Neural cell (in vitro differentiated cells): ENCODE results near the gene MOB2. TPM values are rescaled to one million over a fixed set of nuclear protein-coding genes. Genes with fewer than 3 reads are reported as not detected.

ENCODE experiments used
- H2AFZ ChIP-seq: fragments of 200-600, 300-800 bp; sonication (generic), shearing (Covaris generic); 2 replicates; pipeline ENCODE4 v1.6.0; 2014; ENCODE audit warnings: low read depth, mild to moderate bottlenecking, antibody characterized with exemption, low read length, moderate library complexity
- H3F3A ChIP-seq: fragments of 200-600 bp; shearing (Covaris generic); 2 replicates; pipeline ENCODE4 v1.6.1; 2016; ENCODE audit warnings: mild to moderate bottlenecking, moderate library complexity, mixed read lengths, antibody characterized with exemption, low read length; ENCODE audit not compliant: insufficient read depth, poor library complexity, severe bottlenecking
- H3K27ac ChIP-seq: fragments of 200-600, 300-800 bp; sonication (generic), shearing (Covaris generic); 2 replicates; pipeline ENCODE4 v1.5.1; 2014; ENCODE audit warnings: mild to moderate bottlenecking, low read length, moderate library complexity
- H3K27me3 ChIP-seq: fragments of 300-800, 200-600 bp; sonication (generic), shearing (Covaris generic); 2 replicates; pipeline ENCODE4 v1.6.0; 2014; ENCODE audit warnings: mild to moderate bottlenecking, low read depth, low read length, moderate library complexity; ENCODE audit not compliant: insufficient read depth
- H3K36me3 ChIP-seq: fragments of 300-800, 200-600 bp; sonication (generic), shearing (Covaris generic); 2 replicates; pipeline ENCODE4 v1.5.1; 2014; ENCODE audit warnings: mild to moderate bottlenecking, antibody characterized with exemption, low read length, moderate library complexity; ENCODE audit not compliant: insufficient read depth
- H3K4me2 ChIP-seq: fragments of 300-800, 200-600 bp; sonication (generic), shearing (Covaris generic); 2 replicates; pipeline ENCODE4 v1.6.0; 2014; ENCODE audit warnings: mild to moderate bottlenecking, low read length
- H3K4me3 ChIP-seq: fragments of 300-800, 200-600 bp; sonication (generic), shearing (Covaris generic); 2 replicates; pipeline ENCODE4 v1.5.1; 2014; ENCODE audit warnings: mild to moderate bottlenecking, low read length, moderate library complexity
- H3K79me2 ChIP-seq: fragments of 200-600 bp; shearing (Covaris generic); replicated peaks from 2 replicates; pipeline ENCODE4 v1.6.0; 2014; ENCODE audit warnings: mild to moderate bottlenecking, low read length, moderate library complexity; ENCODE audit not compliant: insufficient read depth
- H3K9ac ChIP-seq: fragments of 300-800, 200-600 bp; sonication (generic), shearing (Covaris generic); 2 replicates; pipeline ENCODE4 v1.6.1; 2016; ENCODE audit warnings: mild to moderate bottlenecking, low read length, mixed read lengths
- H3K9me2 ChIP-seq: fragments of 200-600 bp; shearing (Covaris generic); 2 replicates; pipeline ENCODE4 v1.6.1; 2016; ENCODE audit warnings: mild to moderate bottlenecking, low read length, mixed read lengths; ENCODE audit not compliant: insufficient read depth
- H3K9me3 ChIP-seq: fragments of 200-600, 300-800 bp; sonication (generic), shearing (Covaris generic); 2 replicates; pipeline ENCODE4 v1.6.1; 2016; ENCODE audit warnings: mild to moderate bottlenecking, mixed run types, low read length, moderate library complexity, mixed read lengths
- H4K20me1 ChIP-seq: fragments of 200-600 bp; shearing (Covaris generic); 2 replicates; pipeline ENCODE4 v1.6.1; 2016; ENCODE audit warnings: mild to moderate bottlenecking, mixed run types; ENCODE audit not compliant: insufficient read depth
- CTCF ChIP-seq: fragments of 450-650 bp; IDR thresholded peaks from 2 replicates; pipeline ENCODE4 v1.5.1; 2014; ENCODE audit warnings: antibody characterized with exemption, mild to moderate bottlenecking, moderate library complexity; ENCODE audit not compliant: poor library complexity, severe bottlenecking
- EP300 ChIP-seq: fragments of 450-650 bp; conservative IDR thresholded peaks from 2 replicates; pipeline ENCODE4 v1.6.1; 2014; ENCODE audit warnings: antibody characterized with exemption, mild to moderate bottlenecking, moderate library complexity; ENCODE audit not compliant: poor library complexity, severe bottlenecking
- EZH2 ChIP-seq: fragments of 200-600, 300-800 bp; shearing (Covaris generic), sonication (generic); IDR thresholded peaks from 2 replicates; pipeline ENCODE4 v1.6.1; 2014; ENCODE audit warnings: antibody characterized with exemption, low read length, borderline replicate concordance, mild to moderate bottlenecking; ENCODE audit not compliant: insufficient read depth, poor library complexity, severe bottlenecking
- MXI1 ChIP-seq: fragments of 450-650 bp; conservative IDR thresholded peaks from 2 replicates; pipeline ENCODE4 v1.6.1; 2014; ENCODE audit warnings: antibody characterized with exemption, mild to moderate bottlenecking; ENCODE audit not compliant: poor library complexity, severe bottlenecking
- POLR2AphosphoS5 ChIP-seq: IDR thresholded peaks from 2 replicates; pipeline ENCODE4 v1.6.1; 2012
- RAD21 ChIP-seq: fragments of 450-650 bp; conservative IDR thresholded peaks from 2 replicates; pipeline ENCODE4 v1.6.1; 2014; ENCODE audit warnings: antibody characterized with exemption, mild to moderate bottlenecking, moderate library complexity
- REST ChIP-seq: IDR thresholded peaks from 2 replicates; pipeline ENCODE4 v1.6.1; 2012; ENCODE audit warnings: borderline replicate concordance
- SMC3 ChIP-seq: fragments of 450-650 bp; conservative IDR thresholded peaks from 2 replicates; pipeline ENCODE4 v1.6.1; 2014; ENCODE audit warnings: antibody characterized with exemption, mild to moderate bottlenecking, moderate library complexity; ENCODE audit not compliant: poor library complexity
- TAF1 ChIP-seq: IDR thresholded peaks from 2 replicates; pipeline ENCODE4 v1.6.1; 2012; ENCODE audit warnings: low read depth
- polyA plus RNA-seq: library from polyadenylated mRNA; depleted of rRNA; stranded (reverse); fragments of >200 nt; gene quantifications from 2 replicates; pipeline ENCODE4 v1.2.3, GENCODE V29; 2014

MOB2 gene
- polyA plus RNA-seq, 1 donor from 2014 or later: 33.2 TPM

DNA sequence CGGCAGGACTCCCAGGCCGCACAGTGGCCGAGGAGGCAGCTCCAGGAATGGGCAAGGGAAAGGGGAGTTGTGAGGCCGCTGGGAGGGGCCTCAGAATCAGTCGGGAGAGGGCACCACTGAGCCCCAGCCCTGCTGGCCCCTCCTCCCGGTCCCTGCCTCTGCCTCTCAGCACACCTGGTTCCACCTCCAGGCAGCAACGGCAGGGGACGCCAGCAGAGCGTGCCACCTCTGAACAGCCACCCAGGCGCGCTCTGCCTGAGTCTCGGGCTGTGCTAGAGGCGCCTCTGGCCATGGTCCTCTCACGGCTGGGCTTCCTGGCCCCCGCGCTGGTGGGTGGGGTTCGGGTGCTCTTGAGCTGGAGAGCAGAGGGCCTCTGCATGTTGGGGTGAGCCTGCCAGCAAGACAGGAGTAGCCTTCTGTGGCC is 33.0 kb downstream of the MOB2 start:
- no peak overlapping the region for H3K27ac ChIP-seq
- H3K9me2 ChIP-seq: no peaks in the 10 kb centered on the region
- TF ChIP-seq CTCF: no peak
- TF ChIP-seq SMC3: no peak
- H2AFZ ChIP-seq: no peak overlapping the region
- H3F3A ChIP-seq: no peaks in the 10 kb centered on the region
- H3K79me2 ChIP-seq: no peaks in the 10 kb centered on the region
- H3K27me3 ChIP-seq: no peaks in the 10 kb centered on the region
- no peaks in the 10 kb centered on the region for H4K20me1 ChIP-seq
- H3K4me2 ChIP-seq: no peak overlapping the region
- no peaks in the 10 kb centered on the region for H3K36me3 ChIP-seq
- H3K4me3 ChIP-seq: no peak overlapping the region
- no peak overlapping the region for H3K9ac ChIP-seq
- H3K9me3 ChIP-seq: no peaks in the 10 kb centered on the region

- Histone ChIP-seq H3K79me2 (no peaks in the 10 kb centered on the region), H3K4me3 (no peak overlapping the region), H3K4me2 (no peak overlapping the region), H3K36me3 (no peaks in the 10 kb centered on the region), H4K20me1 (no peaks in the 10 kb centered on the region), H3K9me2 (no peaks in the 10 kb centered on the region), H3K9me3 (no peaks in the 10 kb centered on the region), H3K9ac (no peak overlapping the region), H3K27me3 (no peaks in the 10 kb centered on the region), H3K27ac (no peak overlapping the region), H2AFZ (no peak overlapping the region), H3F3A (no peaks in the 10 kb centered on the region)
- TF ChIP-seq MXI1: no peak
- TF ChIP-seq SMC3: no peak
- no peak for TF ChIP-seq RAD21
- TF ChIP-seq EP300: no peak
- TF ChIP-seq TAF1: no peak
- no peak for TF ChIP-seq CTCF
- TF ChIP-seq EZH2: no peak
These were observed 33.8 kb downstream of the MOB2 start for GRCh38 chr11:1452744-1453143.

- no peak overlapping the region for H3K4me3 ChIP-seq
These were observed 34.7 kb downstream of the MOB2 start for GRCh38 chr11:1451781-1452470.

More at GRCh38 chr11:1451781-1452470, 34.7 kb downstream of the MOB2 start:
- no peaks in the 10 kb centered on the region for H3F3A ChIP-seq
- no peak overlapping the region for H3K4me2 ChIP-seq
- H4K20me1 ChIP-seq: no peaks in the 10 kb centered on the region
- no peak for TF ChIP-seq TAF1
- no peak for TF ChIP-seq POLR2AphosphoS5
- no peak for TF ChIP-seq REST
- no peak for TF ChIP-seq SMC3
- TF ChIP-seq EZH2: no peak
- no peak for TF ChIP-seq EP300
- no peak for TF ChIP-seq RAD21
- TF ChIP-seq CTCF: no peak
- TF ChIP-seq MXI1: no peak
- no peak overlapping the region for H3K27ac ChIP-seq
- H3K9me2 ChIP-seq: no peaks in the 10 kb centered on the region
- H3K36me3 ChIP-seq: no peaks in the 10 kb centered on the region
- no peak overlapping the region for H3K9ac ChIP-seq
- no peaks in the 10 kb centered on the region for H3K79me2 ChIP-seq
- H2AFZ ChIP-seq: no peak overlapping the region
- H3K27me3 ChIP-seq: no peaks in the 10 kb centered on the region
- H3K9me3 ChIP-seq: no peaks in the 10 kb centered on the region
